H1 (cell line): ENCODE results near the gene SYCE3. TPM values are rescaled to one million over a fixed set of nuclear protein-coding genes. Genes with fewer than 3 reads are reported as not detected.

Source experiments
- EGR1 ChIP-seq: IDR thresholded peaks from 2 replicates; pipeline ENCODE4 v1.6.1; 2011; ENCODE audit warnings: low read depth, low read length, borderline replicate concordance
- RXRA ChIP-seq: IDR thresholded peaks from 2 replicates; pipeline ENCODE4 v1.6.1; 2011; ENCODE audit warnings: low read depth, mild to moderate bottlenecking, low read length, moderate library complexity; ENCODE audit not compliant: insufficient read depth
- SP4 ChIP-seq: IDR thresholded peaks from 2 replicates; pipeline ENCODE4 v1.6.1; 2012; ENCODE audit warnings: low read length, inconsistent platforms
- polyA plus RNA-seq, 7 experiments: library from polyadenylated mRNA; depleted of rRNA in 3 of 7; stranded (reverse) in 5 of 7; unstranded in 2 of 7; fragments of >200 nt in 5 of 7; fragments of 200-250 nt in 2 of 7; gene quantifications; 1 replicate in 5 of 7; 2 replicates in 1 of 7; 4 replicates in 1 of 7; pipeline versions ENCODE4 v1.2.1 to v1.2.3, GENCODE V29; 2011 to 2013; ENCODE audit warnings: missing spikeins in 2 of 7, mixed read lengths in 2 of 7
- total RNA-seq: library from RNA; stranded (reverse); fragmentation: NEBNext Ultra II Directional; extraction: Animal tissue kit (Norgen Biotek cat#: 25700); gene quantifications from 2 replicates; pipeline ENCODE4 v1.2.1, GENCODE V29; 2021

Gene SYCE3
- total and polyA plus RNA-seq, 2 of the 8 experiments (the other 6 are each of a cell fraction or from before 2014, with no cell fraction given), result 1.9 TPM; not detected in 1

DNA sequence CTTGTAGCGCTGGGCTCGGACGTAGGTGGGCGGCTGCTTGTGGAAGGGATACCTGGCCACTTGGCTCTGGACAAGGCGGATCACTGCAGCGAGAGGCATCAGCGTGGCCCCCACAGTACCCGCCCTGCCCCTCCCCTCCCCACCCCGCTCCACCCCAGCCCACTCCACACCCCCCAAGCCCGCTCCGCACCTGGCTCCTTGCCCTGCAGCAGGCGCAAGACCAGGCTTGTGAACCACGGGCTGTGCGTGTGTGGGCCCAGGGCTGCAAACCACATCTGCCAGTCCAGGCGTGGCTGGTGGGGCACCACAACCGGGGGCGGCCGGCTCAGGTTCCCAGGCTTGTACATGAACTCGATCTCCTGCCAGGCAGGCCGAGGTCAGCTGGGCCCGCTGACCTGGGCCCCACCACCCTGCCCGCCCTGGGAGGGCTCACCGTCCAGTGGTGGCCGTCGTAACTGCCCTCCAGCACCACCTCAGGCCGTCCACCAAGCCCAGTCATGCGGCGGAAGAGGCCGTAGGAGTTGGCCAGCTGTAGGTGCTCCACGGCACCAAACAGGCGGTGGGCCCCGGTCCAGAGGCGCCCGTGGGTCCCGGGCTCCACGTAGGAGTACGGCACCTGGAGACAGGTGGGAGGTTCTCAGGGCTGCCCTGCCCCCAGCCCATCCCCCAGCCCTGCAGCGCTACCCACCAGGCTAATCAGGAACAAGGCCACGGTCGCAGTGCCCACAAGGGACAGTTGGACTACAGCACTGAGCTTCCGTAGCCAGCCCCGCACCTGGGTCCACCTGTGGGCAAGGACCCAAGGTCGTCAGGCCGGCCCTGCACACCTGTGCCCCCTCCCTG is 58.1 kb downstream of the SYCE3 start (continued):
- TF ChIP-seq SP4 (no peak), RXRA (no peak), EGR1 (no peak)
